GM19023 (cell line): Measurements from ENCODE around the gene ATP6V0D1.
"Not testable (repeated sequence)": the region's sequence is repeated elsewhere in the genome, so short reads cannot be mapped to it uniquely, and the experiment has no call there.

Experiments
- ATAC-seq: cut with Tn5 transposase; IDR thresholded peaks from one replicate; pipeline ENCODE4 v1.9.1; 2021; ENCODE audit warnings: mild to moderate bottlenecking, moderate library complexity; ENCODE audit not compliant: unreplicated experiment

ATP6V0D1 gene

GRCh38 chr16:67504031-67505021 is 23.4 kb upstream of the ATP6V0D1 start:
- ATAC-seq: no peak

DNA sequence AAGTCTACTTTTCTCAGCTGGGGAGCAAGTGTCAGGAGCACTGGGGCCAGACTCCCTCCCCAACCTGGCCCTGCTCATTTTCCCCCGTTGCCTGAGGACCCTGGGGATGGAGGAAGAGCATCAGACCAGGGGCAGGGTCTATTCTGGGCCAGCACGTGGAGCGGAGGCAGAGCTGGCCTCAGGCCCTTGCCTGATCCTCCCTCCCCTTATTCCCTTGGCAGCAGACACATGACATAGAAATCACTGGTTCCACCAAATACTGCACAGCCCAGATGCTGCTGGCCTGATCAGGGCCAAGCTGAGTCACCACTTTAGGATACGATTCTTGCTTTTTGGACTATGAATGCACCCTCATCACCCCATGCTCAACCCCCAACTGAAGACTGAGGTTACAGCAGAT is 18.1 kb upstream of the ATP6V0D1 start:
- no peak for ATAC-seq

DNA sequence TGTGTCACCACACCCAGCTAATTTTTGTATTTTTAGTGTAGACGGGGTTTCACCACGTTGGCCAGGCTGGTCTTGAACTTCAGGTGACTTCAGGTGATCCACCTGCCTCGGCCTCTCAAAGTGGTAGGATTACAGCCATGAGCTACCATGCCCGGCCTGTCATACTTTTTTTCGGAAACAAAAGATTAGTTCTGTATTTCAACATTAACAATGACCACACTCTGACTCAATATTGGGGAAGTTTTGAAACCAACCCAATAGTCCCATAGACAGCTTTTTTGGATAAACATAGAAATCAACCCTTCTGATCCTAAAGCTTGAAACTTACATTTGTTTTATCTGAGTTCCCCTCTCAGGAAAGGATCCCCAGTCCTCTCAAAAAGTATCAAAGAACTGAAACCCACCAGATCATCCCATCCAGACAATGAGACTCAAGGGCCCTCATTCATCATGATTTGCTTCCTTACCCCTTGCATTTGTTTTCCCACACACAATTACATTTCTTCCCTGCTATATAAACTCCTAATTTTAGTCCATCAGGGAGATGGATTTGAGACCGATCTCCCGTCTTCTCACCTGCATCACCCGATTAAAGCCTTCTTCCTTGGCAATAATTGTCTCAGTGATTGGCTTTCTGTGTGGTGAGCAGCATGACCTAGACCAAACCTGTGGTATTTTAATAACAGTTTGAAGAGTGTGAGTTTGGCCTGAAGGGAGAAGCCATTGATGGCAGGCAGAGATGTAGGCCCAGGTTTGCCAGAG is 9.6 kb upstream of the ATP6V0D1 start:
- no peak for ATAC-seq

DNA sequence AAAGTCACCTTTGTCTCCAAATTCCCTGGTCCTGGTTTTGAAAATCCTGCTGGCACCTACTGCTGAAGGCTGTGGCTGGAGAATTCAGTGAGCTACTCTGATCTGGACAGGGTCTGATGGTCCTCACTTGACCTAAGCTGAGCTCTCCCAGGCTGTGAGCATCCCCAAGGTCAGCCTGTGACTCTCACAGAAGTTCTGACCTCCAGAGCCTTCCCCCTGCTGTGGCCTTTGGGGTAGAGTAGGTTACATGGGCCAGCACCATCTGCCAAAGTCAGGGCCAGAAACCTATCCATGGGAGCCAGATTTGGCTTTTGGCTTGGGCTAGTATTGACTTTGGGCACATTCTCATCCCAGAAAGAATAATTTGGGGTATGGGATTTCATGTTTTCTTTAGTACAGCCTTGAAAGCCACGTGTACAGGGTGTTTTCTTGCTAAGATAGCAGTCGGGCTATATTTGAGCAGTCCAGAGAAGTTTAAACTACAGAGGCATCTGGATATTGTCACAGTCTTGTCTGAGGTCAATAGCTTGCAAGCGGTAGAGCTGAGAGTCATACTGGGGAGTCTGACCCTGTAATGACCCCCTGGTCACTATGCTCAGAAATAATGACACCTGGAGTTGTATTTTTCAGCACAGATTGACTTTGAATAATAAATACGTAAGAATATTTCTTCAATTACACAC is 8.6 kb upstream of the ATP6V0D1 start:
- peak; percentile 8 for ATAC-seq

- ATAC-seq: not testable (repeated sequence)
These were observed 6.6 kb upstream of the ATP6V0D1 start for GRCh38 chr16:67487561-67487960.

DNA sequence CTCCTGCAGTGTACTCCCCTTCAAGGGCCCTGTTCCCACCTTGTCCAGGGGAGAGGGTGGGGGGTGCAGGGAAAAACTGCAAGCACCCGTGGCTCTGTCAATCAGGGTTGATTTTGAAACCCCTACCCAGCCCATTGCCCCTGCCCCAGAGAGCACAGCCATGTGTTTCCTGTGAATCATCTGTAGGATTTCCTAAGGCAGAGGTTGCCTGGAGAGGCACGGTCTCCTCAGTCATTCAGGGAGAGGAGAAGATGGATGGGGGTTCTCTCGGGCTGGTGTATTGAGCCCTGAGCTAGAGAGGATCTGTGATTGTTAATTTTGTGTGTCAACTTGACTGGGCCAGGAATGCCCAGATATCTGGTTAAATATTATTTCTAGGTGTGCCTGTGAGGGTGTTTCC is 5.8 kb upstream of the ATP6V0D1 start:
- ATAC-seq: no peak

DNA sequence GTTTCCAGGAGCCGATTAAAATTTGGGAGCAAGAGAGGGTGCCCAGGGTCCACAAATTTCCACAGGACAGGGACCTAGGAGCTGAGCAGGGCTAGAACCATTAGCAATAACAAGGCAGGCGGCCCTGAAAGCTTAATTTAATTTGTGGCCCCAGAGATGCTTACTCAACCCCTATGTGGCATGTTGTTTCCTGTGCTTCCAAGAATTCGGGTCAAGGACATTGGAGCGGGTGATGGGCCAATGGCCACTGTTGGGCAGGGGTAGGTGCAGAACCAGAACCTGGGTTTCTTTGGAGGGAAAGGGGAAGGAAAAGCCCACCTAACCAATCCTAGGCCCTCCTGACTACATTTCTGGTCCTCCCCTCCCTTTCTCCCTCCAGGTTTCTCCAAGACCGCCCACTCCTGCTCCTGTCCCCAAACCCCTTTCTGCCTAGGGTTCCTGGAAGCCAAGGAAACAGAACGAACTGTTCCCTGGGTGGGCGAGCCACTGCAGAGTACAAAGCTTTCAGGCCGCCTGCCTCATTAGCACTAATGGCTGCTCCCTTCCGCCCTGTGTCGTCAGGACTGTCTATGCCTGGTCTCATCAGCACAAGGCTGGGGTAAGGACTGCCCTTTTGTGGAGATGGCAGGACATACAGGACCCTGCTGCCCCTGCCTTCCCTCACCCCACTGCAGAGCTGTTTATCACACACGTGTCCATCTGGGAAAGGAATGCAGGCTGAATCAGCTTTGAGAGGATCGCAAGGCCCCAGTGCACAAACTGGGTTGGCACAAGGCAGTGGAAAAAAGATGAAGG is 3.0 kb upstream of the ATP6V0D1 start:
- no peak for ATAC-seq

DNA sequence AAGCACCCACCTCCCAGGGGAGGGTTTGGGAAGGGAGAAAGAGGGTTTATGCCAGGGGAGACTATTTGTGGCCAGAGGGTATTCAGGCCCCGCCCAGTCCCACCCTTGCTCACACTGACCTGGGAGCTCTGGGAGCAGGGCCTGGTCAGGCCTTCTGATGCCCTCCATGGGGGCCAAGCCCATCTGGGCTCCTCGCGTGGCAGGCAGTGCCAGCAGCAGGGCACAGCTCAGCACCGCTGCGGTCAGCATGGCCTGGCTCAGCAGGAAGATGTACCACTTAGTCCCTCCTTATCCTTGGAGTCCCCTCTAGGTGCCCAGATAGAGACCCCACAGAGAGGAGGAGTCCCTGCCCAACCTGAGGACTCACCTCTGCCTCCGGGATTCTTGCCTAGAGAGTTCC is 2.2 kb upstream of the ATP6V0D1 start, which contains the start of gene AGRP:
TSS of gene AGRP (minus strand) at position 398 of the 400 bp plus-strand sequence. CDS start at position 249, 149 bp downstream.
- ATAC-seq: no peak

GRCh38 chr16:67482233-67482924 is 1.4 kb upstream of the ATP6V0D1 start:
- ATAC-seq: no peak

GRCh38 chr16:67481561-67482232 is 740 bp upstream of the ATP6V0D1 start:
- peak; percentile 9 for ATAC-seq

- no peak for ATAC-seq
These were observed 2.9 kb downstream of the ATP6V0D1 start for GRCh38 chr16:67477960-67478554.

DNA sequence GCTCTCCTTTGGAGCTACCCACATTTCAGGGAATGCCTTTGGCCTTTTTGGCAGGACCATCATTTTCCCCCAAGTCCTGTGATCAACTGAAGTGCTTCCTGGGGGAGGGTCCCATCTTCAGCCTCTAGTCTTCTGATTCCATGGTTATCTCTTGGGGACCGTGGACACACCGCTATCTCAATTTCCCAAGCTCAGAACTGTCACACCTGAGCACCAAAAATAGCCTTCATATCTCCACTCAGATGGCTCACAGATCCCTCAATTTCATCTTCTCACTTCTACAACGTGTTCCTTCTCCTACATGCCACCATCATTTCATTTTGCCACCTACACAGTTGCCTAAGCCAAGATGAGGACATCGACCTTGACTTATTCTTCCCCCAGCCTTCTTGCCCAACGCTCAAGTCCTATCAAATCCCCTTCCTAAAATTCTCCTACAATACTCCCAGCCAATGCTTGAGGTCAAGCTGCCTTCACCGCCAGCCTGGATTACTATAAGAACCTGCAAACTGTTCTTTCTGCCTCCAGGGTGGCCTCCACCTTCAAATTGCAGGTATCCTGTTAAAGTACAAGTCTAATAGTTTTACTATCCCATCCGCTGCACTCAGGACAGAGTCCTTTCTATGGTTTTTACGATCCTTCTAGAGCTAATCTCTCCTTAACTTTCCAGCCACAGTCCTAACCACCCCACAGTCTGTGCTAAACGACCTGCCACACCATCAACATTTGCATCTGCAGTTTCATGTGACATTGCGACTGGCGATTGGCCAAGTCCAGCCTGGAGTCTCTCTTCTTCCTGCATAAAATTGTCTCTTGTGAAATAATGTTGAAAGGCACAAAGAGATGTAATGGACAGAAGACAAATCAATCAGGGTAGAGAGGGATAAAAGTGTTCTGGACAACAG is 6.2 kb downstream of the ATP6V0D1 start:
- ATAC-seq: no peak

DNA sequence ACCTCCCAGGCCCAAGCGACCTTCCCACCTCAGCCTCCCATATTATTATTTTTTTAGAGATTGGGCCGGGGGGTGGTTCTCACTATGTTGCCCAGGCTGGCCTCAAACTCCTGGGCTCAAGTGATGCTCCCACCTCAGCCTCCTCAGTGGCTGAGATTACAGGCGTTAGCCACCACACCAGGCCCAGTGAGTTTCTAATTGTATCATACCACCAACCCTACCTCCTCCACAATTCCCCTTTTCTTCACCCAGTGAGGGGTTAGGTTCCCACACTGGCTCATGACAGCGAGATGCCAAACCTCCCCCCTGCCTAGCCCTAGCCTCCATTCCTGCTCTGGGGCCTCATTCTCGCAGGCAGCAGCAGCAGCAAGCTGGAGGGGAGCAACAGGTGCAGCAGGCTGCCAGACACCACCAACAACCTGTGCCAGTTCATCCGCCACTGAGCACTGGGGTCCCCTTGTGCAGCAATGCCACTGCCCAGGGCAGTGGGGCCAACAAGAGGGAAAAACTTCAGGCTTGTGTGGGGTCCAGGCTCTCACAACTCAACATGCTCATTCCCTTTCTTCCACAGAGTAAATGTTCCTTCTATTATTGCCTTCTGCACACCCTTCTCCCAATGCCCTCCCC is 9.1 kb downstream of the ATP6V0D1 start:
- ATAC-seq: no peak

- ATAC-seq: no peak
These were observed 10.6 kb downstream of the ATP6V0D1 start for GRCh38 chr16:67470359-67470758.

DNA sequence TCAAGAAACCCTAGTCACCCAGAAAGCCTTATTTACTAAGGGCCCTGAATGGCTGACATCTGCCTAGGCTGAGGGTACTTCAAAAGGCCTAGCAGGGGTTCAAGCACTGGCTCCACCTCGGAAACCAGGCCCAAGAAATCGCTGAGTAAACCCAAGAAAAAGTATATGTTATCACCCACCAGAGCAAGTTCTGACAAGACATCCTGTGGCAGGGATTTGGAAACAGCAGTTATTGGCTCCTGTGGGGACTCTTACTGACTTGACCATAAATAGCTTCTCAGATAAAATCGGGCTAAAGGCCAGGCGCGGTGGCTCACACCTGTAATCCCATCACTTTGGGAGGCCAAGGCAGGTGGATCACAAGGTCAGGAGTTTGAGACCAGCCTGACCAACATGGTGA is 12.2 kb downstream of the ATP6V0D1 start:
- no peak for ATAC-seq

DNA sequence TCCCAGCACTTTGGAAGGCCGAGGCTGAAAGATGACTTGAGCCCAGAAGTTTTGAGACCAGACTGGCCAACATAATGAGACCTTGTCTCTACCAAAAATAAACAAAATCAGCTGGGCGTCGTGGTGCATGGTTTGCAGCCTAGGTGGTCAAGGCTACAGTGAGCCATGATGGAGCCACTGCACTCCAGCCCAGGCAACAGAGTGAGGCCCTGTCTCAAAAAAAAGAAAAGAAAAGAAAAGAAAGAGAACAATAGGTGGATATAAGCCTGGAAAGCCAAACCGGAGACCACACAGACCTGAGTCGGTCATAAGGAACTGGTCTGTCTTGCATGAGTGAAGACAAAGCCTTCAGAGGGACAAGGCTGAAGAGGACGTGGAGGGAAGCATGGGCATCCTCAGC is 14.4 kb downstream of the ATP6V0D1 start:
- ATAC-seq: no peak

DNA sequence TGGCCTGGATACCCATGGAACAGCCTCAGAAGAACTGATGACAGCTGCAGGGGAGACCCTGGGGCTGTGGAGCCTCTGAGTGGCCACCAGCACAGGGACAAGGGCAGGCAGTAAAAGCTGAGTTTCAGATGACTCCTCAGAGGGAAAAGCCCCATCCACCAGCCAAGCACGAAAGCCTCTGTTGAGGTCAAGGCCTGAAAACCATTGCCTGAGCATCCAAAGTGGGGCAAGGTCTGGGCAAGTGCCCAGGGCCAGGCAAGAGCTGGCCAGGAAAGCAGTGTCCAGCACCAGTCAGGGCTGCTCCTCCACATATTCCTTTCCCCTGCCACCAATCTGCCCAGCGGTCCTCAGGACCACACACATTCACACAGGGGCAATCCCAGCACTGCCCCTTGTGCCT is 16.4 kb downstream of the ATP6V0D1 start:
- ATAC-seq: no peak
